IPS-15b (cell line): ENCODE measurements around the gene FPR2.
"Not testable (repeated sequence)": the region's sequence is repeated elsewhere in the genome, so short reads cannot be mapped to it uniquely, and the experiment has no call there.

Experiments
- H3K27me3 ChIP-seq: one replicate; pipeline ENCODE4 v1.6.1; 2013; ENCODE audit warnings: low read length; ENCODE audit not compliant: control insufficient read depth, insufficient read depth
- H3K36me3 ChIP-seq: one replicate; pipeline ENCODE4 v1.6.1; 2013; ENCODE audit warnings: low read length; ENCODE audit not compliant: control insufficient read depth, insufficient read depth
- H3K4me1 ChIP-seq: one replicate; pipeline ENCODE4 v1.6.1; 2013; ENCODE audit warnings: mild to moderate bottlenecking, low read length; ENCODE audit not compliant: control insufficient read depth, insufficient read depth
- H3K4me3 ChIP-seq: one replicate; pipeline ENCODE4 v1.5.1; 2013; ENCODE audit warnings: low read depth, low read length
- H3K9ac ChIP-seq: one replicate; pipeline ENCODE4 v1.6.1; 2013; ENCODE audit warnings: low read depth, mild to moderate bottlenecking, low read length
- H3K9me3 ChIP-seq: one replicate; pipeline ENCODE4 v1.6.1; 2013; ENCODE audit warnings: mild to moderate bottlenecking, low read length; ENCODE audit not compliant: control insufficient read depth, insufficient read depth

Gene FPR2

DNA sequence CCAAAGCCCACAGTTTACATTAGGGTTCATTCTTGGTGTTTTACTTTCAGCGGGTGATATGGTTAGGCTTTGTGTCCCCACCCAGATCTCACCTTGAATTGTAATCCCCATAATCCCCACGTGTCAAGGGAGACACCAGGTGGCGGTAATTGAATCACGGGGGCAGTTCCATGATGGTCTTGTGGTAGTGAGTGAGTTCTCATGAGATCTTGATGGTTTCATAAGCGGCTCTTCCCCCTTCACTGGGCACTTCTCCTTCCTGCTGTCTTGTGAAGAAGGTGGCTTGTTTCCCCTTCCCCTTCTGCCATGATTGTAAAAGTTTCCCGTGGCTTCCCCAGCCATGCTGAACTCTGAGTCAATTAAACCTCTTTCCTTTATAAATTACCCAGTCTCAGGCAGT lies 12.0 kb downstream of the FPR2 start:
- H3K4me3 ChIP-seq = no peak overlapping the region
- H3K4me1 ChIP-seq = no peaks in the 10 kb centered on the region
- no peaks in the 10 kb centered on the region for H3K27me3 ChIP-seq
- no peaks in the 10 kb centered on the region for H3K9me3 ChIP-seq
- no peaks in the 10 kb centered on the region for H3K36me3 ChIP-seq
- no peak overlapping the region for H3K9ac ChIP-seq

DNA sequence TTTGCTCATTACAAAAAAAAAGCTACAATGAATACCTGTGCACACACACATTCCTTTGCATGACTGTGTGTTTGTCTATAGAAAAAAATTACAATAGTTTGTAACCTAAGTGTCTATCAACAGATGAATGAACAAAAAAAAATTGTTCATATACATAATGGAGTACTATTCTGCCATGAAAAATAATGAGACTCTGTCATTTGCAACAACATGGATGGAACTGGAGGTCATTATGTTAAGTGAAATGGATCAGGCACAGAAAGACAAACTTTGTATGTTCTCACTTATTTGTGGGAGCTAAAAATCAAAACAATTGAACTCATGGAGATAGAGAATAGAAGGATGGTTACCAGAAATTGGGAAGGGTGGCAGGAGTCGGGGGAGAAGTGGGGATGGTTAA lies 15.6 kb downstream of the FPR2 start:
- not testable (repeated sequence) for H3K36me3 ChIP-seq, H3K4me3 ChIP-seq, H3K27me3 ChIP-seq, H3K9me3 ChIP-seq, H3K9ac ChIP-seq, H3K4me1 ChIP-seq

DNA sequence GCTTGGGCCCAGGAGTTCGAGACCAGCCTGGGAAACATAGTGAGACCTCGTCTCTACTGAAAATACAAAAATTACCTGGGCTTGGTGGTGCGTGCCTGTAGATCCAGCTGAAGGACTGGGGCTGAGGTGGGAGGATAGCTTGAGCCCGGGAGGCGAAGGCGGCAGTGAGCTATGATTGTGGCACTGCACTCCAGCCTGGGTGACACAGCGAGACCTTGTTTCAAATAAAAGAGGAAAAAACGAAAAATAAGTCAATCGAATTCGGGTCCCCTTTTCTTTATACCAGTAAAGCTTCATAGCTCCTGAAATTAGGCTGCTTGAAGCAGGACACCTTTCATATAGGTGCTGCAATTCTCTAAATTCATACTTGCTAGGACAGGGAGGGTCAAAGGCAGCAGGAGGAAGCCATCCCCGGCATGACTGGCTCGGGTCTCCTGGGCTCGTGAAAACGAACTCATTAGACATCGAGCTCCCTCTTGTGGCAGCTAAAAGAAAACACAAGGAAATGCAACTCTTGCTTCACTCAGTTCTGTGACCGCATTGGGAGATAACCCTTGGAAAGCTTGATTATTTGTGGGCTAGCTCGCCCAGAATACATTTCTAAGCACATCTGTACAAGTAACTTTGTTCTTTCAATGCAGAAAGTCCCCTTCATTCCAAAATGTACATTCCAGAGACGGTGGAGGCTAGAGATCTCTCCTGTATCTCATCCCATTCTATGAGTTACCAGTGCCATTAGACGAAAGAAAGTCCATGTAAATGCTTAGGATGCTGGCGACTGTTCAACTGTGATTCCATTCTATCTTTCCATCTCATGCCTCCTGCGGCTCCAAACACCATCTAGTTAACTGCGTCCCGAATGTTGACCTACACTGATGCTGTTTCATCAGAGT lies 16.8 kb downstream of the FPR2 start:
- no peaks in the 10 kb centered on the region for H3K36me3 ChIP-seq
- H3K9me3 ChIP-seq = no peaks in the 10 kb centered on the region
- peaks cover 8% of the 10 kb centered on the region for H3K27me3 ChIP-seq
- no peak overlapping the region for H3K4me3 ChIP-seq
- no peaks in the 10 kb centered on the region for H3K4me1 ChIP-seq
- H3K9ac ChIP-seq = no peak overlapping the region

DNA sequence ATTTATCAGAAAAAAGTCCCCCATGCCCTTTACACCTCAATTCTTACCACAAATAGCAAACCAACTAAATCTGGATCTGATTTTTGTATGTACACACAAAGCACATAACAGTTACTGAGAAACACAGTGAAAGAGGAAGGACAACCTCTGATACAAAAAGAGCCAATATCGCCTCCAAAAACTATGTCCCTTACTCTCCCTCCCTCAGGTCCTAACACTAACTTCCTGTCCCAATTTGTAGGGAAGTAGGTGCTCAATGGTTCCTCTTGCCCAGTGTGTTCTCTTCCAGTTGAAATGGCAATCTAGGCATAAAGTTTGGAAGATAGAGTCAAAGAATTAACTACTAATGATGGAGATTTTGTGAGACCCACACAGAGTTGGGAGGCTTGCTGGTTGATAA lies 18.2 kb downstream of the FPR2 start:
- peaks cover 8% of the 10 kb centered on the region for H3K27me3 ChIP-seq

DNA sequence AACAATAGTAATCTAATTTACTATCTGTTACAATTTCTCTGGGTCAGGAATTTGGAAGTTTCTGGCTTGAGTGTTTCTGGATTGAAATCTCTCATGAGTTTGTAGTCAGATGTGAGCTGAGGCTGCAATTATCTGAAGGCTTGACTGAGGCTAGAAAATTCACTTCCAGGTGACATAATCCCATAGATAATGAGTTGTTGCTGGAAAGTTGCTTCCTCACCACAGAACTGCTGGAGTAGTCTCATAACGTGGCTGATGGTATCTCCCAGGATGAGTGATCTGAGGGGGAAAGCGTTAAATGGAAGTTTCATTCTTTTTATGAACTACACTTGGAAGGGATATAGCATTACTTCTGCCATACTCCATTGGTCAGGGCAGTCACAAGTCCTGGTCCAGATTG lies 18.7 kb downstream of the FPR2 start:
- H3K4me3 ChIP-seq = no peak overlapping the region
- H3K9ac ChIP-seq = no peak overlapping the region
- no peaks in the 10 kb centered on the region for H3K4me1 ChIP-seq
- H3K9me3 ChIP-seq = no peaks in the 10 kb centered on the region
- H3K36me3 ChIP-seq = no peaks in the 10 kb centered on the region
- peaks cover 8% of the 10 kb centered on the region for H3K27me3 ChIP-seq

More for the DNA sequence above, 18.2 kb downstream of the FPR2 start:
- Histone ChIP-seq H3K4me3 (no peak overlapping the region), H3K9me3 (no peaks in the 10 kb centered on the region), H3K9ac (no peak overlapping the region), H3K4me1 (no peaks in the 10 kb centered on the region), H3K36me3 (no peaks in the 10 kb centered on the region)

DNA sequence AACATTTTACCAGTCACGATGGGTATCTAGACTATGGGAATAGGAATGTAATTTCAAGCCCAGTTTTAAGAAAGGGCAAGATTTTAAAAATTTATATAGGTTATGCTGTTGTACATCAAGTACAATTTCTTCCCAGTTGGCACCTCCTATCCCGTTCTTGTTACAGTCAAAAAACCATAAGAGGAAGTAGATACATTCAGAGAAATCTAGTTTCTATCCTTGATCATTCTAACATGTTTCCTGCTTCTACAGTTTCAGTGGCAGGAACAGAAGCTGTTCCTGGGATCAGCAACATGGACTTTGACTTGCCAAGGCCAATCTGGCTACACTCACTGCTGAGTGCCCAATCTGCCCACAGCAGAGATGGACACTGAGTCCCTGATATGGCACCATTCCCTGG lies 19.3 kb downstream of the FPR2 start:
- no peak overlapping the region for H3K4me3 ChIP-seq
- no peaks in the 10 kb centered on the region for H3K4me1 ChIP-seq
- no peaks in the 10 kb centered on the region for H3K36me3 ChIP-seq
- H3K27me3 ChIP-seq = peaks cover 8% of the 10 kb centered on the region
- H3K9ac ChIP-seq = no peak overlapping the region
- no peaks in the 10 kb centered on the region for H3K9me3 ChIP-seq

DNA sequence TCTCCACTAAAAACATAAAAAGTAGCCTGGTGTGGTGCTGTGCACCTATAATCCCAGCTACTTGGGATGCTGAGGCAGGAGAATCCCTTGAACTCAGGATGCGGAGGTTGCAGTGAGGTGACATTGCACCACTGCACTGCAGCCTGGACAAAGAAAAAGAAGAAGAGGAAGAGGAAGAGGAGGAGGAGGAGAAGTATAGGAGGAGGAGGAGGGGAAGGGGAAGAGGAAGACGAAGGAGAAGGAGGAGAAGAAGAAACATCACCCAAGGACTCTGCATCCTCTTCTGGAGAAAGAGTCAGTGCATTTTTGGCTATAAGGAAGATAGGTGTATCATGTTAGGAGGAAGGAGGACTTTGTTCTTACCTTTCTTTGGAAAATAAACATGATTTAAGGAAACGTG lies 21.0 kb downstream of the FPR2 start:
- no peak overlapping the region for H3K4me3 ChIP-seq
- H3K4me1 ChIP-seq = no peaks in the 10 kb centered on the region
- H3K27me3 ChIP-seq = peaks cover 8% of the 10 kb centered on the region
- no peak overlapping the region for H3K9ac ChIP-seq
- H3K9me3 ChIP-seq = no peaks in the 10 kb centered on the region
- no peaks in the 10 kb centered on the region for H3K36me3 ChIP-seq

DNA sequence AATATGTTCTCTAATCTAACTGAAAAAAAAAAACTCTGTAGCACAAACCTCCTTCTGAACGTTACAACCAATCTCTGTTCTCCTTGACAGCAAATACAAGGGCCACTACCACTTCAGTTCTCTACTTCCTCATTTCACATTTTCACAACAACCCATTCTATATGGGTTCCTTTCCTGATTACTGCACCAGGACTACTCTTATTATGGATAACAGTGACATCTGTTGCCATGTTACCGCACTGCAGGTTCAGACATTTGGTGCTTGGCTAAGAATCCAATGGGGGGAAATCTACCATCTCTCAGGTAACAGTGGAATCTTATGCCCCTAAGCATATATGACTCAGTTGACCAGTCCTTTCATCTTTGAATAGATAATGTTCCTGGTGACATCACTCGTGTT lies 22.4 kb downstream of the FPR2 start:
- no peak overlapping the region for H3K9ac ChIP-seq
- no peaks in the 10 kb centered on the region for H3K36me3 ChIP-seq
- H3K27me3 ChIP-seq = peaks cover 8% of the 10 kb centered on the region
- no peaks in the 10 kb centered on the region for H3K4me1 ChIP-seq
- no peaks in the 10 kb centered on the region for H3K9me3 ChIP-seq
- H3K4me3 ChIP-seq = no peak overlapping the region

DNA sequence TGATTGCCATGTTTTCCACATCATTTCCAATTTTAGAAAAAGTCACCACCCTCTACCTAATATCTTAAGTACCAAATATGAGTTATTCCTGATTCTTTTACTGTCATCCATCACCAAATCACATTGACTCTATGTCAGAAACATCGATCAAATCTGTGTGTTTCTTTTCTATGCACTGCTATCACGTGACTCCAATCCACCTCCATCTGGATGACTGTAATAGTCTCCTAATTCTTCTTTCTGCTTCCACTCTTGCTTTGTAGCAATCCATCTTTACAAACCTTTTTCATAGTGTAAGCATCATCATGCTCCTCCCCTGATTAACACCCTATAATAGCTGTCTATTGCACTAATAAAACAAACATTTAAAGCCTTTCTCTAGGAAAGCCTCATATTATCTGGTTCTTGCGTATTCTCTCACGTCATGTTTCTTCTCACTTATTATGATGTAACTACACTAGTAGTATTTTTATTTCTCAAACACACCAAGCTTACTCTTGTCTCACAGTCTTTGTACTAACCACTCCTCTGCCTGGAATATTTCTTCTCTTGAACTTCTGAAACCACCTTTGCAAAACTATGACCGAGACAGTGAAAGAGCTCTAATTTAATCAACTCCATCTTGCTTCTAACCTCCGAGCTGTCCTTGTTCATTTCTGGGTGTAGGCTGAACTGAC lies 23.3 kb downstream of the FPR2 start:
- Histone ChIP-seq H3K27me3 (peaks cover 8% of the 10 kb centered on the region), H3K4me1 (no peaks in the 10 kb centered on the region), H3K9me3 (no peaks in the 10 kb centered on the region), H3K9ac (no peak overlapping the region), H3K4me3 (no peak overlapping the region), H3K36me3 (no peaks in the 10 kb centered on the region)

DNA sequence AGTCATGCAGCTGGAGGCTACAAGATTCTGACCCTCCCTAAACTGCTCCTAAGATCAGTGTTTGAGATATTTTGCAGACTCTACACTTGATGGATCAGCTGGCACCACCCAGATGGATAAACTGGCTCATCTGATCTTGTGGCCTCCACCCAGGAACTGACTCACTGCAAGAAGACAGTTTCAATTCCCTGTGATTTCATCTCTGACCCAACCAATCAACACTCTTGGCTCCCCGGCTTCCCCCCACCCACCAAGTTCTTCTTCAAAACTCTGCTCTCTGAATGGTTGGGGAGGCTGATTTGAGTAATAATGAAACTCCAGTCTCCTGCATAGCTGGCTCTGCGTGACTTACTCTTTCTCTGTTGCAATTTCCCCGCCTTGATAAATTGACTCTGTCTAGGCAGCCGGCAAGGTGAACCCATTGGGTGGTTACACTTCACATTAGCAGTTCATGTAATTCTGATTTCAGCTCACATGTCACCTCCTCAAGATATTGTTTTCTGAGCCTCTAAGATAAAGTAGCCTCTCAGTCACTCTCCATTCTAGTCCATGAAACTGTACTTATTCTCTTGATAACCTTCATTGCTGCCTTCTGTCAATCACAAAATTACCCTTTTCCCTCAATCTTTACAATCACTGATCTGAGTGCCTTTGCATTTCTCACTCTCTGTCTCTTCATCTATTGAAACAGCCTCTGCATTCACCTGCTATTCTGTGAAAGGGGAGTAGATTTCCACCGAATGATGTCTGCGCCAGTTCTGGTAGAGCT lies 24.1 kb downstream of the FPR2 start:
- H3K36me3 ChIP-seq = no peaks in the 10 kb centered on the region
- H3K4me3 ChIP-seq = no peak overlapping the region
- H3K27me3 ChIP-seq = peaks cover 3% of the 10 kb centered on the region
- H3K9me3 ChIP-seq = no peaks in the 10 kb centered on the region
- H3K9ac ChIP-seq = no peak overlapping the region
- no peaks in the 10 kb centered on the region for H3K4me1 ChIP-seq

DNA sequence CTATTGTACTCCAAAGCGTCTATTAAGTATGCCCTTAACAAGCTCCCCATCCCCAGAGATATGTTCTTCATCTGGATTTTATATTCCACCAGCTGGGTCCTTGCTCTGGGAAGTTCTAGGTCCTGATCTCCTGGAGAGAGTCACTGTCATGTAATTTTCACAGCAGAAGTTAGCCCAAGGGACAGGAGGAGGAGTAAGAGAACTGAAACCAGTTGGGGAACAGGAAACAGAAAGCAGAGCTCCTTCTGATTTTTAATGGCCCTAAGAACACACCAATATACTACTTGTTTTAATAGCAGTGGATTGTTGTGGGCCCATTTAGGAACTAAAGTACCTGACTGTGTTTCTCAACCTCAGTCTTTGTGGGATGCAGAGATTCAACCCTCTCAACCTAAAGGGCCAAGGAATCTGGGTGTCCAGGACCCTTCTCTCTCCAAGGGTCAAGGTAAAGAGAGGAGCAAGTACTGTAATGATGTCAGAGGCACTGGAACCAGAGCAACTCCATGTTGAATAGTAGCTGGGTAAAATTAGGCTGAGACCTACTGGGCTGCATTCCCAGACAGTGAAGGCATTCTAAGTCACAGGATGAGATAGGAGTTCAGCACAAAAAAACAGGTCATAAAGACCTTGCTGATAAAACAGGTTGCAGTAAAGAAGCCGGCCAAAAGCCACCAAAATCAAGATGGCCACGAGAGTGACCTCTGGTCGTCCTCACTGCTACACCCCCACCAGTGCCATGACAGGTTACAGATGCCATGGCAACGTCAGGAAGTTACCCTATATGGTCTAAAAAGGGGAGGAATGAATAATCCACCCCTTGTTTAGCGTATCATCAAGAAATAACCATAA lies 25.9 kb downstream of the FPR2 start:
- no peaks in the 10 kb centered on the region for H3K27me3 ChIP-seq
- no peak overlapping the region for H3K9ac ChIP-seq
- no peaks in the 10 kb centered on the region for H3K4me1 ChIP-seq
- H3K36me3 ChIP-seq = no peaks in the 10 kb centered on the region
- H3K9me3 ChIP-seq = no peaks in the 10 kb centered on the region
- no peak overlapping the region for H3K4me3 ChIP-seq
